Measurements from ENCODE around the gene TBRG1. TPM values are rescaled to one million over a fixed set of nuclear protein-coding genes. Genes with fewer than 3 reads are reported as not detected.

Gene TBRG1
- total and polyA plus RNA-seq, 4 donors: 13.4 to 32.4 (median 16.5) TPM

DNA sequence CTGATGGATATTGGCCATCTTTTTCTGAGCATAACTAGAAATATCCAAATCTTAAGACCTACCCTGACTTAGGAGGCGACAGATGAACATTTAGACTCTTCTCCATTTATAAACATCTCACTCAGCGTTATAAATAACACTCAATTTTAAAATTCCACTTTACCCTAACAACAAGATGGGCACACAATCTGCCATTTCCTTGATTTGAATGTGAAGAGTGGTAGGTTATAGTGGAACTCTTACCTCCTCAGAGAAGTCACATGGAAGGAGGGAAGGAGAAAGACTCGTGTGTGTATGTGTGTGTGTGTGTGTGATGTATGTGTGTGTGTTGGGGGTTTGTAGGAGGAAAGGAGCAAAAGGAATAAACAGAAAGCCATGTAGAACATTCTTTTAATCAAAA, 35.8 kb downstream of the TBRG1 start:
- Histone ChIP-seq H3K9ac (ENCODE audit: low read depth in 1 of 2, low read length in 2 of 2) (no peak overlapping the region), H3K27me3 (ENCODE audit: control insufficient read depth in 4 of 4, insufficient read depth in 4 of 4, low read length in 3 of 4) (no peaks in the 10 kb centered on the region), H3K9me3 (ENCODE audit: control insufficient read depth in 4 of 4, low read length in 3 of 4) (no peaks in the 10 kb centered on the region), H3K36me3 (ENCODE audit: control insufficient read depth in 4 of 4, insufficient read depth in 3 of 4, low read depth in 1 of 4, low read length in 3 of 4) (peaks cover 2 to 6% (median 2%) of the 10 kb centered on the region in 4 donors), H3K4me1 (ENCODE audit: control insufficient read depth in 4 of 4, insufficient read depth in 4 of 4, low read length in 3 of 4) (no peaks in the 10 kb centered on the region), H3K27ac (ENCODE audit: low read depth in 1 of 2, low read length in 2 of 2) (no peak overlapping the region), H3K4me3 (ENCODE audit: low read depth in 1 of 3, low read length in 3 of 3) (no peak overlapping the region)
- 92% methylated on average over 3 of the region's 3 CpGs for WGBS
- TF ChIP-seq YY1 (IDR thresholded peaks at IDR 0.05): no peak
- TF ChIP-seq SP1 (IDR thresholded peaks at IDR 0.05): no peak
- TF ChIP-seq, protein P1, sequence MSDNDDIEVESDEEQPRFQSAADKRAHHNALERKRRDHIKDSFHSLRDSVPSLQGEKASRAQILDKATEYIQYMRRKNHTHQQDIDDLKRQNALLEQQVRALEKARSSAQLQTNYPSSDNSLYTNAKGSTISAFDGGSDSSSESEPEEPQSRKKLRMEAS (IDR thresholded peaks at IDR 0.05): no peak
- no peak for TF ChIP-seq RXRA (IDR thresholded peaks at IDR 0.05)
- TF ChIP-seq, protein P2, sequence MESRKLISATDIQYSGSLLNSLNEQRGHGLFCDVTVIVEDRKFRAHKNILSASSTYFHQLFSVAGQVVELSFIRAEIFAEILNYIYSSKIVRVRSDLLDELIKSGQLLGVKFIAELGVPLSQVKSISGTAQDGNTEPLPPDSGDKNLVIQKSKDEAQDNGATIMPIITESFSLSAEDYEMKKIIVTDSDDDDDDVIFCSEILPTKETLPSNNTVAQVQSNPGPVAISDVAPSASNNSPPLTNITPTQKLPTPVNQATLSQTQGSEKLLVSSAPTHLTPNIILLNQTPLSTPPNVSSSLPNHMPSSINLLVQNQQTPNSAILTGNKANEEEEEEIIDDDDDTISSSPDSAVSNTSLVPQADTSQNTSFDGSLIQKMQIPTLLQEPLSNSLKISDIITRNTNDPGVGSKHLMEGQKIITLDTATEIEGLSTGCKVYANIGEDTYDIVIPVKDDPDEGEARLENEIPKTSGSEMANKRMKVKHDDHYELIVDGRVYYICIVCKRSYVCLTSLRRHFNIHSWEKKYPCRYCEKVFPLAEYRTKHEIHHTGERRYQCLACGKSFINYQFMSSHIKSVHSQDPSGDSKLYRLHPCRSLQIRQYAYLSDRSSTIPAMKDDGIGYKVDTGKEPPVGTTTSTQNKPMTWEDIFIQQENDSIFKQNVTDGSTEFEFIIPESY (IDR thresholded peaks at IDR 0.05): no peak
- TF ChIP-seq FOXA2 (IDR thresholded peaks at IDR 0.05): no peak
- TF ChIP-seq GABPA (IDR thresholded peaks at IDR 0.05 in 1 of 2, conservative IDR thresholded peaks at IDR 0.05 in 1 of 2): no peak
- TF ChIP-seq NR2F2 (IDR thresholded peaks at IDR 0.05): no peak
- TF ChIP-seq EGR1 (IDR thresholded peaks at IDR 0.05; ENCODE audit: low read depth in 2 of 2): no peak
- TF ChIP-seq, protein P3, sequence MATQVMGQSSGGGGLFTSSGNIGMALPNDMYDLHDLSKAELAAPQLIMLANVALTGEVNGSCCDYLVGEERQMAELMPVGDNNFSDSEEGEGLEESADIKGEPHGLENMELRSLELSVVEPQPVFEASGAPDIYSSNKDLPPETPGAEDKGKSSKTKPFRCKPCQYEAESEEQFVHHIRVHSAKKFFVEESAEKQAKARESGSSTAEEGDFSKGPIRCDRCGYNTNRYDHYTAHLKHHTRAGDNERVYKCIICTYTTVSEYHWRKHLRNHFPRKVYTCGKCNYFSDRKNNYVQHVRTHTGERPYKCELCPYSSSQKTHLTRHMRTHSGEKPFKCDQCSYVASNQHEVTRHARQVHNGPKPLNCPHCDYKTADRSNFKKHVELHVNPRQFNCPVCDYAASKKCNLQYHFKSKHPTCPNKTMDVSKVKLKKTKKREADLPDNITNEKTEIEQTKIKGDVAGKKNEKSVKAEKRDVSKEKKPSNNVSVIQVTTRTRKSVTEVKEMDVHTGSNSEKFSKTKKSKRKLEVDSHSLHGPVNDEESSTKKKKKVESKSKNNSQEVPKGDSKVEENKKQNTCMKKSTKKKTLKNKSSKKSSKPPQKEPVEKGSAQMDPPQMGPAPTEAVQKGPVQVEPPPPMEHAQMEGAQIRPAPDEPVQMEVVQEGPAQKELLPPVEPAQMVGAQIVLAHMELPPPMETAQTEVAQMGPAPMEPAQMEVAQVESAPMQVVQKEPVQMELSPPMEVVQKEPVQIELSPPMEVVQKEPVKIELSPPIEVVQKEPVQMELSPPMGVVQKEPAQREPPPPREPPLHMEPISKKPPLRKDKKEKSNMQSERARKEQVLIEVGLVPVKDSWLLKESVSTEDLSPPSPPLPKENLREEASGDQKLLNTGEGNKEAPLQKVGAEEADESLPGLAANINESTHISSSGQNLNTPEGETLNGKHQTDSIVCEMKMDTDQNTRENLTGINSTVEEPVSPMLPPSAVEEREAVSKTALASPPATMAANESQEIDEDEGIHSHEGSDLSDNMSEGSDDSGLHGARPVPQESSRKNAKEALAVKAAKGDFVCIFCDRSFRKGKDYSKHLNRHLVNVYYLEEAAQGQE (IDR thresholded peaks at IDR 0.05): no peak
- TF ChIP-seq HNF4G (IDR thresholded peaks at IDR 0.05): no peak
- DNase-seq (ENCODE audit: low spot score): no peak

DNA sequence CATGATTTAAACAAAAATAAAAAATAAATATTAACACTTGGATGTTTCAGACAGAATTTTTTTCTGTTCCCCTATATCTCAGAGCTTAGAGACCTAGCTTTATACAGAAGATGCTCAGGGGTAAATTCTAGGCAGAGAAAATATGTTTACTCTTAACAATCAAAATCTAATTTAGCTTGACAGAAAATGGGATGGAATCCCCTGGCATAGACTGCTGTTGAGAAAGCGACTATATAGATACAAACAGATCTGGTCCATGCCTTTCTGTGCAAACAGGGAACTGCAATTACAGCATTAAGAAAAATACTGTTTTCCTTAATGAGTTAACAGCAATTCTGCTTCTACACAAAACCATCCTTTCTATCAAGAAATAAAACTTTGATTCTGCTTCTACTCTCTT, 36.3 kb downstream of the TBRG1 start:
- H3K9ac ChIP-seq (ENCODE audit: low read depth in 1 of 2, low read length in 2 of 2): no peak overlapping the region
- WGBS: 88% methylated on average over 1 of the region's 1 CpG

More for the DNA sequence above, 36.3 kb downstream of the TBRG1 start:
- H3K36me3 ChIP-seq (ENCODE audit: control insufficient read depth in 4 of 4, insufficient read depth in 3 of 4, low read depth in 1 of 4, low read length in 3 of 4): peaks cover 0 to 6% (median 2%) of the 10 kb centered on the region in 4 donors
- H3K27me3 ChIP-seq (ENCODE audit: control insufficient read depth in 4 of 4, insufficient read depth in 4 of 4, low read length in 3 of 4): no peaks in the 10 kb centered on the region
- no peak for DNase-seq (ENCODE audit: low spot score)
- H3K4me3 ChIP-seq (ENCODE audit: low read depth in 1 of 3, low read length in 3 of 3): no peak overlapping the region
- H3K27ac ChIP-seq (ENCODE audit: low read depth in 1 of 2, low read length in 2 of 2): no peak overlapping the region
- no peaks in the 10 kb centered on the region for H3K4me1 ChIP-seq (ENCODE audit: control insufficient read depth in 4 of 4, insufficient read depth in 4 of 4, low read length in 3 of 4)
- TF ChIP-seq EGR1 (IDR thresholded peaks at IDR 0.05; ENCODE audit: low read depth in 2 of 2) (no peak), HNF4G (IDR thresholded peaks at IDR 0.05) (no peak), RAD21 (IDR thresholded peaks at IDR 0.05) (no peak), JUND (IDR thresholded peaks at IDR 0.05) (no peak), SP1 (IDR thresholded peaks at IDR 0.05) (no peak), GABPA (IDR thresholded peaks at IDR 0.05 in 1 of 2, conservative IDR thresholded peaks at IDR 0.05 in 1 of 2) (no peak), HNF4A (conservative IDR thresholded peaks at IDR 0.05) (no peak), TAF1 (conservative IDR thresholded peaks at IDR 0.05) (no peak), RXRA (IDR thresholded peaks at IDR 0.05) (no peak), NR2F2 (IDR thresholded peaks at IDR 0.05) (no peak)
- TF ChIP-seq, protein P3 (IDR thresholded peaks at IDR 0.05): no peak
- TF ChIP-seq, protein P2 (IDR thresholded peaks at IDR 0.05): no peak
- TF ChIP-seq, protein P1 (IDR thresholded peaks at IDR 0.05): no peak
- TF ChIP-seq, protein P4, sequence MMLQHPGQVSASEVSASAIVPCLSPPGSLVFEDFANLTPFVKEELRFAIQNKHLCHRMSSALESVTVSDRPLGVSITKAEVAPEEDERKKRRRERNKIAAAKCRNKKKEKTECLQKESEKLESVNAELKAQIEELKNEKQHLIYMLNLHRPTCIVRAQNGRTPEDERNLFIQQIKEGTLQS (IDR thresholded peaks at IDR 0.05): no peak
- H3K9me3 ChIP-seq (ENCODE audit: control insufficient read depth in 4 of 4, low read length in 3 of 4): no peaks in the 10 kb centered on the region
